Hematopoietic multipotent progenitor cell treated with erythropoietin and hydrocortisone succinate and interleukin-3 and kit ligand, for 15 days (in vitro differentiated cells): ENCODE data around the gene KRTAP5-10.
"Not testable (repeated sequence)": the region's sequence is repeated elsewhere in the genome, so short reads cannot be mapped to it uniquely, and the experiment has no call there.

Experiments
- DNase-seq: peaks from one replicate; pipeline ENCODE4 v3.0.0-alpha.2; 2015; ENCODE audit warnings: low spot score

KRTAP5-10 gene

GRCh38 chr11:71542879-71543777, 22.2 kb upstream of the KRTAP5-10 start:
- no peak for DNase-seq

GRCh38 chr11:71543866-71544265, 21.5 kb upstream of the KRTAP5-10 start:
- no peak for DNase-seq

- DNase-seq = no peak
Measured at GRCh38 chr11:71544525-71545214, 20.7 kb upstream of the KRTAP5-10 start.

DNA sequence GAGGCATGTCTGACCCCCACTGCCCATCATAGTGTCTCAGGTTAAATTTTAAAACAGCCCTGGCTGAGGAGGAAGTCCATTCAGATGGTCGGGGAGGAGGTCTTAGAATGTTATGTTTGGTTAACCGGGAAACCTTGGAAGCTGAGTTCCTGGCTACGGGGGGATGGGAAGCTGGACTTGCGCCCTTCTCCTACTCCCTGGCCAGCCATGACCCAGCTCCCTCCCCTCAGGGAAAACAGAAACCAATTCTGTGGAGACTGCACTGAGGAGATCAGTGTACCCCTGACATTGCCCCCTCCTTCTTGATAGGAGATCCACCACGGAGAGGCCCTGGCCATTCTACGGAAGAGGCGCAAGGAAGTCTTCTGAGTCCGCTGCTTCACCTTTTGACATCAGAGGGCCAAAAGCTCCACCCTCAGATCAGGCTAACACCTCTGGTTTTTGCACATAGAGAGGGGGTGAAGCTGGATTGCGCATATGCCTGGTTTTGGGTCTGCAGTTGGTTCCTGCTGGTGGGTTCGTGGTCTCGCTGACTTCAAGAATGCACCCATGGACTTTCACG, 19.9 kb upstream of the KRTAP5-10 start:
- DNase-seq = no peak

DNA sequence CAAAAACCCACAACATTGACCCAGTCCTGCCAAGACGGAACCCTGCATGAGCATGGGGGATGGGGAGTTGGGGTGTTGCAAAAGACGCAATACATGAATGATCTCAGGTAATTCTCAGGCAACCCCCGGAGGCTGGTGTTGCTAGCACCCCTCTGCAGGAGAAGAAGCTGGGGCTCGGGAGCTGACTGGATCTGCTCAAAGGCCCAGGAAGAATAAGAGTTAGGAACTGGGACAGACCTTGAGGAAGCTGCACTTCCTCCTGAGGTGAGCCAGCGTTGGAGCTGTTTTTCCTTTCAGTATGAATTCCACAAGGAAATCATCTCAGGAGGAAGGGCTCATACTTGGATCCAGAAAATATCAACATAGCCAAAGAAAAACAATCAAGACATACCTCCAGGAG, 17.2 kb upstream of the KRTAP5-10 start, which contains the start of gene KRTAP5-9:
Gene KRTAP5-9 (plus strand): TSS at position 301 of the 400 bp plus-strand sequence. CDS start 238 bp downstream, outside the sequence.
- DNase-seq = no peak

DNA sequence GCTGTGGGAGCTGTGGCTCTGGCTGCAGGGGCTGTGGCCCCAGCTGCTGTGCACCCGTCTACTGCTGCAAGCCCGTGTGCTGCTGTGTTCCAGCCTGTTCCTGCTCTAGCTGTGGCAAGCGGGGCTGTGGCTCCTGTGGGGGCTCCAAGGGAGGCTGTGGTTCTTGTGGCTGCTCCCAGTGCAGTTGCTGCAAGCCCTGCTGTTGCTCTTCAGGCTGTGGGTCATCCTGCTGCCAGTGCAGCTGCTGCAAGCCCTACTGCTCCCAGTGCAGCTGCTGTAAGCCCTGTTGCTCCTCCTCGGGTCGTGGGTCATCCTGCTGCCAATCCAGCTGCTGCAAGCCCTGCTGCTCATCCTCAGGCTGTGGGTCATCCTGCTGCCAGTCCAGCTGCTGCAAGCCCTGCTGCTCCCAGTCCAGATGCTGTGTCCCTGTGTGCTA, 16.6 kb upstream of the KRTAP5-10 start:
- DNase-seq = no peak

DNA sequence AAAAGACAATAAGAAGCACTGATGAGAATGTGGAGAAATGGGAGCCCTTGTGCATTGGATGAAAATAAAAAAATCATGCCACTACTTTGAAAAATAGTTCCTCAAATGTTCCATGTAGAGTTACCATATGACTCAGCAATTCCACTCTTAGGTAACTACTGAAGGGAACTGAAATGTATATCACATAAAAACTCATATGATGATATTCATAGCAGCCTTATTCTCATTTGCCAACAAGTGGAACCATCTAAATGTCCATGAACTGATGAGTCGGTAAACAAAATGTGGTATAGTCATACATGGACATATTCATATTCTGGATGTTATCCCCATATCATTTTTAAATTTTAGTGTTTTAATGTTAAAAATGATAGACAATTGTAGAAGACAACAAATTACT, 13.7 kb upstream of the KRTAP5-10 start:
- no peak for DNase-seq

GRCh38 chr11:71554996-71555395, 10.4 kb upstream of the KRTAP5-10 start:
- DNase-seq = no peak

GRCh38 chr11:71555508-71555907, 9.9 kb upstream of the KRTAP5-10 start:
- no peak for DNase-seq

DNA sequence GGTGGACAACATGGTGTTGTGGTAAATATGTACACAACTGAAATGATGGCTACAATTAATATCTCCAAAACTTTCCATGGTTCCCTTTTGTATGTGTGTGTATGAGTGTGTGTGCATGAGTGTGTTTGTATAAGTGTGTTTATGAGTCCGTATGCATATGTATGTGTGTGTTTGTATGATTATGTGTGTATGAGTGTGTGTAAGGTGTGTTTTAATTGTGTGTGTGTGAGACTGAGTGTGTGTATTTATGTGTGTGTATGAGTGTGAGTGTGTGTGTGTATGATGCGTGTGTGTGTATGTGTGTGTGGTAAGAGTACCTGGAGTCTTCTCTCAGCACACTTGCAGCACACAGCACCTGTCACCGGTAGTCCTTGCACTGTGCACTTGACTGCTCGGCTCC, 9.3 kb upstream of the KRTAP5-10 start:
- DNase-seq = no peak

- DNase-seq = no peak
Measured at GRCh38 chr11:71557257-71557656, 8.1 kb upstream of the KRTAP5-10 start.

DNA sequence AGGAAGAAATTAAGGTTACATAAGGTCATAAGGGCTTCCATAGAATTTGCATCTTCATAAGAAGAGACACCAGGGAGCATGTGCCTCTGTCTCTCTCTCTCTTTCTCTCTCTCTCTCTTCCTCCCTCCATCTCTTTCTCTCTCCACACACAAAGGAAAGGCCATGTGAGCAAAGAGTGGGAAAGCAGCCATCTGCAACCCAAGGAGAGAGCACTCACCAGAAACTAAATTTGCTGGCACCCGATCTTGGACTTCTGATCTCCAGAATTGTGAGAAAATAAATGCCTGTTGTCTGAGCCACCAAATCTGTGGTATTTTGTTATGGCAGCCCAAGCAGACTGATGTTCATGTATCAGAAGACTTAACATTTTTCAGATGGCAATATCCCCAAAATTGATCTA, 6.4 kb upstream of the KRTAP5-10 start:
- no peak for DNase-seq

- DNase-seq = no peak
Measured at GRCh38 chr11:71562120-71562519, 3.2 kb upstream of the KRTAP5-10 start.

DNA sequence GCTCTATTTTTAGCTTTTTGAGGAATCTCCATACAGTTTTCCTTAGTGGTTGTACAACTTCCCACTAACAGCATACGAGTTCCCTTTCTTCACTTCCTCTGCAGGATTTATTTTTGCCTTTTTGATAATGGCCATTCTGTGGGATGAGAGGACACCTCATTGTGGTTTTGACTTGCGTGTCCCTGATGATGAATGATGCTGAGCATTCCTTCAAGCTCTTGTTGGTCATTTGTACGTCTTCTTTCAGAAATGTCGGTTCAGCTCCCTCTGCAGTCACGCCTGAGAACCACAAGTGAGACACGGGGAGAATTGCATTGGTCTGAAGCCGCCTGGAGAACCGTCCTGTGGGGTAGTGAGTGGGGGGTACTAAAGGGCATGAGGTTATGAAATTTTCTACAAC, 2.0 kb upstream of the KRTAP5-10 start:
- DNase-seq = no peak

DNA sequence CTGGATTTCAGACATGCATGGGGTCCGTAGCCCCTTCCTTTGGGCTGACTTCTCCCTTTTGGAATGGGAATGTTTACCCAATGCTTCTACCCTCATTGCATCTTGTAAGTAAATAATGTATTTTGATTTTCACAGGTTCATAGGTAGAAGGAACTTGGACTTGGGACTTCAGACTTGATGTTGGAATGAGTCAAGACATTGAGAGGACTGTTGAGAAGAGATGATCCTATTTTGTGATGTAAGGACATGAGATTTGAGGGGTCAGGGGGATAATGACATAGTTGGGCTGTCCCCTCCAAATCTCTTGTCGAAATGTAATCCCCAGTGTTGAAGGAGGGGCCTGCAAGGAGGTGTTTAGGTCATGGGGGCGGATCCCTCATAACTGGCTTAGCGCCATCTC, 933 bp upstream of the KRTAP5-10 start:
- DNase-seq = no peak

- DNase-seq = no peak
Measured at GRCh38 chr11:71566081-71566620, 788 bp downstream of the KRTAP5-10 start.

DNA sequence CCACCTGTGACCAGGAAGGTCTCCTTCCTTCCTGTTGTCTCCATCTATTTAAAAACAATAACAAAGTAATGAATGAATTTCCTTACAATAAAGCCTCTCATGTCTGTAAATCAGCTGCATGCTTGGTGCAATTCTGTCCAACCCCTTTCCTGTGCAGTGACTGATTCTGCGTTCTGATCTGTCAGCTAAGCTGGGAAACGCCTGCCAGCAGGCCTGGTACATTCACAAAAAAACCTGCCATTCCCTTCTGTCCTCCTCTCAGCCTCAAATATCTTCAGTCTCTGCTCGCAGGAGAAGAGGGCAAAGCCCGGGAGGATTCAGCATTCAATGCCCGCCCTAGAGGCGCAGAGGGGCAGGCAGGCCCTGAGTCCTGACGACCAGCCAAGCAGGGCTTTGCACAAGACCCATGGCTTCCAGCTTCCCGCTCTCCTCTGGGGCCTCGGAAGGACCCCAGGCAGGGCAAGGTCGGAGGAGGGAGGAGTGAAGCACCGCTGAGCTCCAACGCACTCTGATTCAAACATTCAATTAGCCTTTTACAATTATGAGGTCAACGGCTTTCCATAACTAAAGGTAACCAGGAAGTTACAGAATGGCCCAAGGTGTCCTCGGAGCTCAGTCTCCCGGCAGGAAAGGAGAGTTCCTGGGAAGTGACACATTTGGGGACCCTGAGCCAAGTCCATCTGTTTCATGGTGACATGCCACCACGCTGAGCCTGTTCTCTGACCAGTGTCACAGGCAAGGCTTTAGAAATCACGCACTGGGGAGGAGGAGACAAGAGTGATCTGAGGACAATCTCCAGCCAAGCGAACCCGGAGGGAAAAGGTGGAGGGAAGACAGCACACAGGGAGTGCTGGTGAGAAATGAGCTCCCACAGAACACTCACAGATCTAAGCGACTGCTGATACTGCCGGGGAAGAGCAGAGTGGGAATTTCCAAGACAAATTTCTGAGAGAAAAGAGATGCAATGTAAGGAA, 1.6 kb downstream of the KRTAP5-10 start:
- DNase-seq = not testable (repeated sequence)

DNA sequence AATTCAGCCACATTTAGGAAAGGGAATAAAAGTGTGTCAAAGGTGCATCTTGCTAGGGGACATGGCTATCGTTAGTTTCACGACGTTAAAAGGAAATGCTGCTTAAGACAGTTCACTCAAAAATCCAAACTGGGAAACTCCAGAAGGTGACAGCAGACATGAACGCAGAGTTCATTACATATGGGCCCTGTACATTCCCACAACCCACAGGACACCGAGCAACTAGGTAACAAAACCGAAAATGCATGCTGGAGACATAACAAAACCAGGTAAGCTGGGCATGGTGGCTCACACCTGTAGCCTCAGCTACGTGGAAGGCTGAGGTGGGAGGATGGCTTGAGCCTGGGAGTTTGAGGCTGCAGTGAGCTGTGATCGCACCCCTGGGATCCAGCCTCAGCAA, 2.3 kb downstream of the KRTAP5-10 start:
- not testable (repeated sequence) for DNase-seq

DNA sequence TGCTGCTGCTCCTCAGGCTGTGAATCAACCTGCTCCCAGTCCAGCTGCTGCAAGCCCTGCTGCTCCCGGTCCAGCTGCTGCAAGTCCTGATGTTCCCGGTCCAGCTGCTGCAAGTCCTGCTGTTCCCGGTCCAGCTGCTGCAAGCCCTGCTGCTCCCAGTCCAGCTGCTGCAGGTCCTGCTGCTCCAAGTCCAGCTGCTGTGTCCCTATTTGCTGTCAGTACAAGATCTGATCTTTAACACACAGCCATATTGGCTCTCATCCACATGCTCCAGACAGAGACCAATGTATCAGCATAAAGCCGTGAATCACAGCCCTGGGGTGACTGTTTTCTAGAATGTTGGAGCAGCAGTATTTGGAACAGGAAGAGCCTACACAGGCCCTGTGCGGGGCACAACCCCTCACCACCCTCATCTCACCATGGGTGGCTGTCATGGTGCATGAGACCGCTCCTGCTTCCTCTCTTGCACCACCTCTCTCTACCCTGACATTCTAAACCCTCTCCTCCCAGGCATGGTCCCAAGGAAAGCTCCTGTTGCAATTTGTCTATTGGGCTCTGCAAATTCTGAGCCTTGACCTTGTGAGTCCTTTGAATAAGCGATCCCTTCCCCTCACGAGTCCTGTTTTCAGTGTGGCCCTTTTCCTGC, 3.5 kb downstream of the KRTAP5-10 start:
- no peak for DNase-seq

GRCh38 chr11:71571101-71571850, 5.9 kb downstream of the KRTAP5-10 start:
- DNase-seq = not testable (repeated sequence)
